ENCODE results near the gene SYNRG.
A peak's percentile ranks its signal among the peaks of the same experiment; 100 is the strongest.

Gene SYNRG

GRCh38 chr17:37502009-37502936 is 106.9 kb downstream of the SYNRG start:
- no peak for DNase-seq (ENCODE audit: low read depth)

GRCh38 chr17:37500378-37500777 is 108.8 kb downstream of the SYNRG start:
- no peak for DNase-seq (ENCODE audit: low read depth)

GRCh38 chr17:37494971-37495370 is 114.2 kb downstream of the SYNRG start:
- DNase-seq (ENCODE audit: low read depth) = no peak

GRCh38 chr17:37494401-37494831 is 114.8 kb downstream of the SYNRG start:
- no peak for DNase-seq (ENCODE audit: low read depth)

GRCh38 chr17:37493249-37494027 is 115.8 kb downstream of the SYNRG start:
- no peak for DNase-seq (ENCODE audit: low read depth)

- DNase-seq (ENCODE audit: low read depth) = no peak
Observed at GRCh38 chr17:37492167-37492566, 117.1 kb downstream of the SYNRG start.

GRCh38 chr17:37490638-37491614 is 118.3 kb downstream of the SYNRG start:
- DNase-seq (ENCODE audit: low read depth) = no peak

GRCh38 chr17:37490022-37490587 is 119.1 kb downstream of the SYNRG start:
- peak; percentile 67 for DNase-seq (ENCODE audit: low read depth)

GRCh38 chr17:37489197-37490001 is 119.8 kb downstream of the SYNRG start, which contains the start of gene DUSP14:
TSS of gene DUSP14 (plus strand) at chr17:37489891. CDS start at chr17:37512273, 22,382 bp downstream.
- peak; percentile 79 for DNase-seq (ENCODE audit: low read depth)

- peak; percentile 44 for DNase-seq (ENCODE audit: low read depth)
Observed at GRCh38 chr17:37488607-37489196, 120.5 kb downstream of the SYNRG start.

GRCh38 chr17:37488009-37488604 is 121.1 kb downstream of the SYNRG start:
- DNase-seq (ENCODE audit: low read depth) = no peak

- DNase-seq (ENCODE audit: low read depth) = no peak
Observed at GRCh38 chr17:37485938-37486570, 123.2 kb downstream of the SYNRG start.

- DNase-seq (ENCODE audit: low read depth) = no peak
Observed at GRCh38 chr17:37483311-37484039, 125.7 kb downstream of the SYNRG start.

- no peak for DNase-seq (ENCODE audit: low read depth)
Observed at GRCh38 chr17:37481001-37481665, 128.1 kb downstream of the SYNRG start.

GRCh38 chr17:37480427-37480826 is 128.8 kb downstream of the SYNRG start:
- DNase-seq (ENCODE audit: low read depth) = no peak

GRCh38 chr17:37479025-37479424 is 130.2 kb downstream of the SYNRG start:
- no peak for DNase-seq (ENCODE audit: low read depth)

- no peak for DNase-seq (ENCODE audit: low read depth)
Observed at GRCh38 chr17:37478187-37478586, 131.0 kb downstream of the SYNRG start.

All from activated T-cell treated with anti-CD3 and anti-CD28 coated beads for 24 hours (primary cell).